Stimulated activated CD8-positive, alpha-beta memory T cell treated with anti-CD3 and anti-CD28 coated beads, Interleukin-7, amount 100 ng/mL, for 48 hours (primary cell): Measurements from ENCODE around the gene IGSF21.
A peak's percentile ranks its signal among the peaks of the same experiment; 100 is the strongest.

Experiments
- DNase-seq, 2 donors: peaks; one replicate each; pipeline ENCODE4 v3.0.0-alpha.2; 2020; ENCODE audit warnings: low read depth in 1 of 2; ENCODE audit errors: extremely low read depth in 1 of 2

IGSF21 gene

DNA sequence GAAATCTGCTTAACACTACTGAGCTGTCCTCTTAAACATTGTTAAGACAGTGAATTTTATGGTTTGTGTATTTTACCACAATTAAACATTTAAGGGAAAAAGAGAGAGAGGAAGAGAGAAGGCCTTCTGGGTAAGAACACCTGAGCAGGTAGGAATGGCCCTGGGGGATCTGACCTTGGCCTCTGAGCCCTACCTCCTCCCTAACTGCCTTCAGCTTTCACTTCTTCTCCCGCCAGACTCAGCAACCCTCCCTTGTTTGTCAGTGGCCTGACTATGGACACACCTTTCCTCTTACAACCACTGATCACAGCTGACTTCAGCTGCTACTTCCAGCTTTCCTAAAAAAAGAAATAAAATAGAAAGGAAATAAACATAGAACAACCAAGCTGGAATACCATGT is 13.5 kb upstream of the IGSF21 start:
- DNase-seq: no peak

DNA sequence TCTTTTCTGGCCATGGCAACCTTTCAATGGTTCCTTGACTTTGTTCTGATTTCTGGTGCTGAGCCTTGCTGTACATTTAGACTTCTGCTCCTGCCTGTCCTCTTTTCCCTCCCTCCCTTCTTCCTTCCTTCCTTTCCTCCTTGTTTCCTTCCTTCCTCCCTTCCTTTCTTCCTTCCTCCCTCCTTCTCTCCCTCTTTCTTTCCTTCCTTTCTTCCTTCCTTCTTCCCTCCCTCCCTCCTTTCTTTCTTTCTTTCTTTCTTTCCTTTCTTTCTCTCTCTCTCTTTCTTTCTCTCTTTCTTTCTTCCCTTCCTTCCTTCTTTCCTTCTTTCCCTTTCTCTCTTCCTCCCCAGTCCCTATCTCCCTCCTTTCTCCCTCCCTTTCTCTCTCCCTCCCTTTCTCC is 10.4 kb upstream of the IGSF21 start:
- DNase-seq: no peak

DNA sequence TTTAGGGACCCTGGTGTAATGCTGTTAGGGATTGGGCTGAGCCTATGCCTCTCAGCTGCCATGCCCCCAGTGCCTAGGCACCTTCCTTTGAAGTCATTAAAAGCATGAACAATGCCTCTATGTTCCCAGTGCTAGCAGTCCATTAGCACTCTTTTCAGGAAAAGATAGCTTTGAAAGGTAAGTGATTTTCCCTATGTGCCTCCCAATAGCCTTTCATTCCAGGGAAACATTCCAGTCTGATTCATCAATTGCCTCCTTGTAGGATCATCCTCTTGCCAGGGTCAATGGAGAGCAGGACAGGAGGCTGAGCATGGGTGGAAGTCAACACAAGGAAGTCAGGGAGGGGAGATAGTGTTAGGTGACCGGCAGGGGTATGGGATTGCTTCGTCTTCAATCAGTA is 8.6 kb upstream of the IGSF21 start:
- DNase-seq: no peak

DNA sequence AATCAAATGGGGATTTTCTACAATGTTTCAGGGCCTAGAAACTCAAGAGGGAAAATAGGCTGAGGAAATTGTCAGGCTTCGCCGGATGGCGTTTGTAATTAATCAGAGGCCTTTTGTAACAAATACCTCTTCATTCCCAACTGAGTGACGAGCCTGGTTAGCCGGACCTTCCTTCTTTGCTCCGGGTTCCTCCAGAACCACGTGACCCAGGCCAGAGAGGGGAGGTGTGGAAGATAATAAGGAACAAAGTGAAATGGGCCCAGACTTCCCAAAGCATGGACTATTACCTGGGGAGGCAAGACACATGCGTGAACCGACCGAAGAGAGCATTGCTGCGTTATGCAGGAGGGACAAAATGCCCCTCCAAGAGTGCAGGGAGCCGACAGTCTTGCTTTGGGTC is 7.5 kb upstream of the IGSF21 start:
- no peak for DNase-seq

DNA sequence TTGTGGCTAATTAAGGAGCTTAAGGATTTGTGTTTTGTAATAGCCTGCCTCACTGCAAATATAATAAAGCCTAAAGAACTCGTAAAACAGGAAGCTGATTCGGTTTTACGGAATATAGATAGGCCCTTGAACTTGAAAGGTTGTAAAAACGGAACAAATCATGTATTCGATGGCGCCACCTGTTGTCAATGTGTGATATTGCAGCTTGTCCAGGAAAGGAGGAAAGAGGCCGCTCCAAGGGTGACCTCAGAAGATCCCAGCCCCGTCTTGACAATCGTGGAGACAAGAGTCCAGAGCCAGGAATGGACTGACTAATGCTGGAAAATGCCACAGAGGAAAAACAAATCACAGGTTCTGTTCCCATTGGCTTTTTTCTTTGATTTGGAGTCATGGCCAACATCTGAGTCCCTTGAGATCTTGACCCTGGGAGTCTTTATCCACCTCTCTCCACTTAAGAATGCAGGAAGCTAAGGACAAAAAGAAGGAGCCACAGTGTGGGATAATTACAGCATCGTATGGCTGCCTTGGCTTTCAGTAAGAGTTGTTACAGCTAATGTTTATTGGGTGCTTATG is 7.0 kb upstream of the IGSF21 start:
- no peak for DNase-seq

DNA sequence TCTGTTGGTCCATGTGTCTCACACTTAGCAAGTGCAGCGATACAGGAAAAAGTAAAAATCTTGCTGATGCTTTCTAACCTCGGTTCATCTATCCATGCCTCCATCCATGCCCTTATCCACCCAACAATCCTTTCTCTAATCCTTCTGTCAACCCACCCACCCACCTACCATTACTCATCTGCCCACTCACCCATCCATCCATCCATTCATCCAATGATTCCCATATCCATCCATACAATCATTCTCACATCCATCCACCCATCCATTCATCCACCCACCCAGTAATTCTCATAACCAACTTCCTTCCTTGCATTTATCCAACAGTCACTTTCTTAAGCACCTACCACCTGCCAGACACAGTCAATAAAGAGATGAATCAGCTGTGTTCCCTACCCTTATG is 6.1 kb upstream of the IGSF21 start:
- DNase-seq: no peak

DNA sequence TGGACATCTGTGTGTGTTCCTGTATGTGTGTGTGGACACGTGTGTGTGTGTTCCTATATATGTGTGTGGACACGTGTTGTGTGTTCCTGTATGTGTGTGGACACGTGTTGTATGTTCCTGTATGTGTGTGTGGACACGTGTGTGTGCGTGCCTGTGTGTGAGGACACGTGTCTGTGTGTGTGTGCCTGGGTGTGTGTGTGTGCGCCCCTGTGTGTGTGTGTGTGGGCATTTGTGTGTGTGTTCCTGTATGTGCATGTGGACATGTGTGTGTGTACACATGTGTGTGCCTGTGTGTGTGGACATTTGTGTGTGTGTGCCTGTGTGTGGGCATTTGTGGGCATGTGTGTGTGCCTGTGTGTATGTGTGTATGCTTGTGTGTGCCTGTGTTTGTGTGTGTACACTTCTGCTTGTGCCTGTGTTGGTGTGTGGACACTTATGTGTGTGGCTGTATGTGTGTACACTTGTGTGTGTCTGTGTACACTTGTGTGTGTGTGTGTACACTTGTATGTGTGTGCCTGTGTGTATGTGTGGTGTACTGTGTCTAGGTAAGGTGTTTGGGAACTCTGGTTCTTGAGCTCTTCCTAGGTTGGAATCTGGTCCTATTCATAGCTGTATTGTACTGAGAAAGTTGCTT is 3.7 kb upstream of the IGSF21 start:
- no peak for DNase-seq

DNA sequence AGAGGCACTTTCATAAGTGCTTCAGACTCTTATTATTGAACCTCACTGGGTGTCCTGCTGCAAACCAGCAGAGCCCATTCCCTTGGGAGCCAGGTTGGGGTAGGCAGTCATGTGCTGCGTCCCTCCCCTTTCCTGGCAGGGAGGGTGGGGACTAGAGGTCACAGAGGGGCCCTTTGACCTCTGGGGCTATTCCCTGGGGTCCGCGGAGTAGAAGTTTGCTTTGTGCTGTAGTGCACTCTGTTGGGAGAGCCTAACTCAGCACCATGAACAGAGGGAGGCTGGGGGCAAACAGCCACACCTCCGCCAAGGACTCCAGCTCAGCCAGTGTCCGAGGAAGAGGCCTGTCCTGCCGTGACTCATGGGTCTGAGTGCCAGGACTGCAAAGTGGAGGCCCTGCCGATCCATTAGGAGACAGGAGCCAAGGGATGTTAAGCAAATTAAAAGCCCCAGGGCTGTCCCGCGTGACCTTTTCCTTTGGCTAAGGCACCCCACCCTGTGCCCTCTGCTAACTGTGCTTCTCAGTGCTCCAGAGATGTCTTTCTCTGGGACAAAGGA is 3.0 kb upstream of the IGSF21 start:
- no peak for DNase-seq

DNA sequence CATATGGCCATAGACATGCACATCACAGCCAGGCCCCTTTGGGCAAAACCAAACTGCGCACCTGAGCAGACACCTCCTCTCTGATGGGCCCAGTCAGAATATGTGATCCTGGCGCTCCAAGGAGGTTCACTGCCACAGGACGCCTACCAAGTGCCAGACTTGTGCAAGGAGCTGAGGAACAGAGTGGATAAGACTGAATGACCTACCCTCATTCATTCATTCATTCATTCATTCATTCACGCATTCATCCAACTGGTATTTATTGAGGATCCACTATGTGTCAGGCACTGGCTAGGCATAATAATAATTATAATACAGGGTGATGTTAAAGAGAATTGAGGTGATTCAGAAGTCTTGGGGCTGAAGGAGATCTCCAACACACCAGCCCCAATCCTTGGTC is 2.4 kb upstream of the IGSF21 start:
- no peak for DNase-seq

DNA sequence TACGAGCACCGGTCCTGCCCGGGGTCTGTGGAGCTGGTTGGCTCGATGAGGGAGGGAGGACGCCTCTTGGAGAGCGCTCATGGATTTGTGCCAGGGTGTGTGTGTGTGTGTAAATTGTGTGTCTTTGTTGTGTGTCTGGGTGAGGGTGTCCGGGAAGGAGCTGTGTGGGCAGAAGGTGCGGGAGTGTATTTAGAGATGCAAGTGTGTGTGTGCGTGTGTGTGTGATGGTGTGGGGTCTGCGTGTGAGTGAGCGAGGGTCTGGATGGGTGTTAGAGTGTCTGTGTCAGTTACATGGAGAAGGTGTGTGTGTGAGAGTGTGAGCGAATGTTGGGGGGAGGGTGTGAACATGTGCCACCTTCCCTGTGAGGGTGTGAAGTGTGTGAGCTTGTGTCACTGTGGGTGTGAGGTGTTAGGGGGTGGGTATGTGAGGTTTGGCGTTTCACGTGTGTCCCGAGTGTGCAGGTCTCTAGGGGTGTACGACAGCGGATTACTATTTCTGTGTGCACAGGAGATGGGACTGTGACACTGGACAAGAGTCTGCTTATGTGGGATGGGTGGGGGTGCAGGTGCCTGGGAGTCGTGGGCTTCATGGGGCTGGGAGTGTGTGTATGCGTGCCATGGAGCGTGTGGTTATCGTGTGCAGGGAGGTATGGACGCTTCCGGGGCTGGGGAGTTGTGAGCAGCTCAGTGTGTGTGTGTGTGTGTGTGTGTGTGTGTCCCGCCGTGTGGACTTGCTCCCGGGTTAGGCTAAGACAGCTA is 880 bp downstream of the IGSF21 start:
- DNase-seq: no peak

DNA sequence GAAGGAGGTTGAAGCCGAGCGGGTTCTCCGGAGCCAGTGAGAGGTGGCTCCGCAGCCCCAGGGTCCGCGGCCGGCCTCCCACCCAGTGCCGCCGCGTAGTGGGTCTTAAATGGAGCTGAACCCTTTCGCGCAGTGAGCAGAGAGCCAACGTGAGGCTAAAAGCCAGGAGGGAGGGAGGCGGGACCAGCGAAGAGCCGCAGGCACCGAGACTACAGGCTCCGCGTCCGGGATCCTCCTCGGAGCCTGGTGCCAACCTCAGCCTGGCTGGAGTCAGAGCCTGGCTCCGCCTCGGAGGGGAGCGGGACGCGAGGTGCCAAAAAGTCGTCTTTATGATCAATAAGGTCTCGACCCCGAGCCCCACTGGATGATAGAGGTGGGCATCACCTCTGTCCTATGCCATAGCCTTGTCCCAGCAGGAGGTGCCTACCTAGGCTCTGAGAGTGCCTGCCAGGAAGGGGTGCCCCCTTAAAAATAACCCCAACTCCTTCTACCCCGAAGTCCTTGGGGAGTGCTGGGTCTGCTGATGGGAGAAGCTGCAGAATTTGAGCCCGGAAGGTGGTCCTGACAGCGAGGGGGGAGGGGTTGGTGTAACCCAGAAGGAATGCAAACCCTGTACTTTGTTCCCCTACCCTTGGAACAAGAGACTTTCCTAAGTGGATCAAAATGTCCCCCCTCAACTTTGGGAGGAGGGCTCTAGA is 1.6 kb downstream of the IGSF21 start:
- DNase-seq: no peak

DNA sequence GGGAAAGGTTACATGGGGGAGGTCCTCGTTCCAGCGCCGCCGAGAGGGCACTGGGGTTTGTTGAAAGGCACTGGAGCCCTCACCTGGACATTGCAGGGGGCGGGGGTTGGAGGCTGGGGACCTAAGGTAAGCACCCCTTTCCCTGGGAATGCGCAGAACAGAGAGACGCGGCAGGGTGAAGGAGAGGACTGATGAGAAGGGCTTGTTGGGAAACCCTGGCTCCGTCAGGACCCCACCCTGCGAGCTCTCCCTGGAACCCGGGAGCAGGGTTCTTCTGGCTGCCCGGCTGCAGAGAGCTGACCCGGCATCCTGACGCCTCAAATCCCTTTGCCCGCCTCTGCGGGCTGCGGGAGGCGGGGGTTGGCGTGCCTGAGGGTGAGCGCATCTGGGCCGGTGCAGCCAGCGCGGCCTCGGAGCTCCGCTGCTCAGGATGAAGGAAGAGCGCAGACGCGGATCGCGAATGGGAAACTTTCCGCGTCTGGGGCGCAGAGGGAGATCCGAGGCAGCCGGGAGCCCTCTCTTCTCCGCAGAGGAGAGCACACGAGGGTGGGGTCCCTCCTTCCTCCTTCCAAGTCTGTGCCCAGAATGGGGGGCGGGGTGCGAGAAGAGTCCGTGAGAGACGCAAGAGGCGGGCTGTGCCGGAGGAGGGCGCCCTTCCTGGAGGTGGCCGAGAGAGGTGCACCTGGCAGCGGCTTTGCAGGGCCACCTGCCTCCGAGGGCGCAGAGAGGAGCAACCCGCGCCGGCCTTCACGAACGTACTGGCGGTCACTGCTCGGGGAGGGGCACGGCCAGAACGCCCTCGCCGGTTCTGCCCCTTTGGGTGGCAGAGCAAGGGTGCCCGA is 2.4 kb downstream of the IGSF21 start:
- peak in 1 of 2 donors; percentile 6 for DNase-seq

DNA sequence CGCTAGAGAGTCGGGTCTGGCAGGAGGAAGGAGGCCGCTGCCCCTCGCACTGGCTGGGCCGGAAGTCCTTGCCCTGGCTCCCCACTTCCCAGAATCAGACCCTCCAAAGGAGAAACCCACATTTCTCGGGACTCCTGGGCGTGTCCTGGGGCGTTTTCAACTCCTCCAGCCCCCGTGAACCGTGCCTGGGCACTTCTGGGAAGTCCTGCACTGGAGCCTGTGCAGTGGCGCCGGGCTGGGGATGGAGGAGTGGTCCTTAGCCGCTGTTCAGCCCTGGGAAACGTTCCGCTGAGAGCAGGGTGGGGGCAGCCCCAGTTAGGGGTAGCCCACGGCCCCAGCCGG is 3.0 kb downstream of the IGSF21 start:
- no peak for DNase-seq

DNA sequence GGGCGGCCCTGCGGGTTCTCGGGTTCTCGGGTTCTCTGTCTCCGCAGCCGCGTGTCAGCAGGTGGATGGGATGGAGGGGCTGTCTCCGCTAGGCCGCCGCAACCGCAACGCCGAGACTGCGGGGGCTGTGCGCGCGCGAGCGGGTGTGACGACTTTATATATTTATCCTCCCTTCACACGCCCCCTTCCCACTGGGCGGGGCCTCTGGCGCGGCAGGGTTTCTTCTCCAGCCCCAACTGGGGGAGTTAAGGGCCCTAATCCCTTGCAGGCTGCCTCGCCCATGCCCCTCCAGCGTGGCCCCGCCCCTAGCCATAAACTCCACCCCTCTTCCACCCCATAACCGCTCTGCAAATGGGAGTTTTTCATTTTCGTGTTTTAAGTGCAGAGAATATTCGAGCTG is 3.4 kb downstream of the IGSF21 start:
- no peak for DNase-seq

DNA sequence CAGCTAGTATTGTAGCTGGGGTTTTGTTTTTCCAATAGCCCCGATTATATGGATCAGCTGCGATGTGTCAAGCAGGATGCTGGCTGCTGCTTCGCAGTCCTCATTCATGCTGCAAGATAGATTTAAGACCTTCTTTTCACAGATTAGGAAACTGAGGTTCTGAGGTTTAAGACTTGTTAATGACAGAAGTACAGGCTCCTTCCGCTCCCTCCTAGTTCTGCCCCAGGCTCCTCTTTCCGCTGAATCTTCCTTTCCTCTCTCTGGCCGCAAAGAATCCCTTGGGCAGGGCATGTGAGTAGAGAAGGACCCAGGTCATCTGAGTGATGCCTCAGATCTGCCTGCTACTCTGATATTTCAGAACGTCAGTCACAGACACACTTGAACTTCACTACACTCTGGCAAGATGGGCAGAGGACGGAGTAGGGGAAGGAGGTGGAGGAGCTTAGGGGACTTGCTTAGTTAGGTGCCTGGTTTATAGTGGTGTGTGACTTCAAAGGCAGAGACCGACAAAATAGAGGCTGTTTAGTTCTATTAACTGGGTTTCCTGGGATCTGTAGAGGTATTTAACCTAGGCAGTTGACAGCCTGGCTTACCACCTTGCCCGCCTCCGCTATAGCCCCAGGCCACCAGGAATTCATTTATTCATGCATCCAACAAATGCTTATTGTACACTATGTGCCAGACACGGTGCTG is 4.2 kb downstream of the IGSF21 start:
- no peak for DNase-seq

DNA sequence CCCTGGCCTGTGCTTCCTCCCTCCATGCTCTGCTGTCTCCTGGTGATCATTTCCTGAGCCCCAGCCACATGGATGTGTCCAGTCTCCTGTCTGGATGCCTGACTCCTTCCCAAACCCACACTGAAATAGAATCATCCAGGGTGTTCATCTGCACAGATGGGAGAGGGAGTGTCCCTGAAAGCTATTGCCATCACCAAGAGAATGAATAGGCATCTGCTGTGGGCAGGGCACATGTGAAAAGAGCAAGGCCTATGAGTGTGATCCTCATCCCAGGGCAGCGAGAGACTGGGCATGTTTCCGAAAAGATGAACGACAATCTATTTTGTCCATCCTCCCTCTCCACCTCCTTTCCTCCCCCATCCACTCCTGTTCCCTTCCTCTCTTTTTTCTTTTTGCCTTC is 5.0 kb downstream of the IGSF21 start:
- DNase-seq: no peak

DNA sequence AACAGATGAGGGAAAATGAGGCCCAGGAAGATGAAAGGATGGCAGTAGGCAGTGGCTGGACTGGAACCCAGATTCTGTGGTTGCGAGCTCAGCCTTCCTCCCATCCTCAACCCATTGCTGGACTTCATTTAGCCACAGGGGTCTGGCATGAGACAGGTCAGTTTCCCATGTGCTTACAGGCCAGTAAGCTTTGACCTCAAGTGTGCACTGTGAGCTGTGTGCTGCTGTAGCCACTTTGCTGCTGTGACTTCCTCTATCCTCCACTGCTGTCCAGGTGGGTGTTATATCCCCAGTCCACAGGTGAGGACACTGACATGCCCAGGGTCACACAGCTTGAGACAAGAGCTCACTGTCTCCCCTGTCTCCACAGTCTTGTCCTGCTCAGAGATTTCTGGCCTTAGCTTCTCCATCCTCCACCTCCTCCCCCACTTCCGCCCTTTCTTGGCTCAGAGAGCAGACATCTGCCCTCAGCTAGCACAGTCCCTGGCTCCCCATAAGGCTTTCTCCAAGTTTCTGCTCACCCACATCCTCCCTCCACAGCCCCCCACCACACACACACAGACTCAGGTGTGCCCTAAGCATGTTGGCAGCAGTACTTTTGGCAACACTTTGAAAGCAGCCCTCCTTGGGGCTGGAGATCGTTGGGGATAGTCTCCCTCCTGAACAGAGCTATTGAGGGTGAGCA is 7.3 kb downstream of the IGSF21 start:
- no peak for DNase-seq

DNA sequence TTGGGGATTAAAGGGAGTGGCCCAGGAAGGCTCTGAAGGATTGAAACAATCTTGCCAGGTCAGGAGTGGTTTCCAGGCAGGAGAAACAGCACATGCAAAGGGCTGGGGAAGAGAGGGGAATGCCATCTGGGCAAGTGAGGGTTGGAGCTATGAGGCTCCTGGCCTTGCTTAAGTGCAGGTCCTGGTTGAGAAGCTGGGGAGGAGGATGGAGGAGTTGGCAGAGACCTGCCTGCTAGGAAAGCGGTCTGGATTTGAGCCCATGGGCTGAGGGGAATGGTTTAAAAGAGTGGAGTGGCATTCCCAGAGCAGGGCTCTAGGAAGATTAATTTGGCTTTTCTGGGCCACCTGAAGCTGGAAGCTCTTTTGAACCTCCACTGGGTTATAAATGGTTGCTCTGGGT is 9.2 kb downstream of the IGSF21 start:
- no peak for DNase-seq

DNA sequence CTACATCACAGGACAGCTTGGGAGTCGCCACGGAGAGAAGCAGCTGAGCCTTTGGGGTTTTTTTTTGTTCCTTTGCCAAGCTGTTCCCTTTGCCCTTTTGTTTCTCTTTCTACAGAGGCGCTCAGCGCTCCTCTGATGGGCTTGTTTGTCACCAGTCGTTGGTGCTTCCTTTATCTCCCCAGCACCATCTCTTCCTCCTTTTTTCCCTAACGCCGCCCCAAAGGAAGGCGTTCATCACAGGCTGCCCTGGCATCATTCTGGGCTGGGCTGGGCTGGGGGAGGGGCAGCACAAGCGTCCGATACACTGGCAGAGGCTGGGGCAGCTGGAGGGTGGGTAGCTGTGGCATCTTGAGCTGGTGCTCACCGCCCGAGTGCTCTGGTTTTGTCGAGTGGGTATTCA is 10.5 kb downstream of the IGSF21 start:
- DNase-seq: no peak

DNA sequence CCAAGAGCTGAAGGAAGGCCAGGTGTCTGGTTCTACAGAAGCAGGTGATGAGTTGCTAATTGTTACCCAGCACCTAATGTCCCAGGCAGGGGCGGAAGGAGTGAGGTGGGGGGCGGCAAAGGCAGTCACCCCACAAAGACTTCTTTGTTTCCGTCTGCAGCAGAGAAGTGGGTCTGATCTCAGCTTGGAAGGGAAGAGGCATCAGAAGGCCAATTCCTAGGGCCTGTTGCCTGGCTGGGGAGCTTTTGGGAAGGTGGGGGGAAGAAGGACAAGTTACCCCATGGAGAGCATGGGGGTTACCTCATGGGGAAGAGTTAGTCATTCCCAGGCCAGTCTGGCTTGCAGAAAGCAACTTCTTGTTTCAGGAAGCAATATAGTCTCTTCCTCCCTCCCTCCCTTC is 10.9 kb downstream of the IGSF21 start:
- no peak for DNase-seq
